ENCODE measurements around the gene EYS. TPM values are rescaled to one million over a fixed set of nuclear protein-coding genes. Genes with fewer than 3 reads are reported as not detected.

The EYS gene
- total and polyA plus RNA-seq, 4 donors: 0.08 to 0.63 (median 0.36) TPM

DNA sequence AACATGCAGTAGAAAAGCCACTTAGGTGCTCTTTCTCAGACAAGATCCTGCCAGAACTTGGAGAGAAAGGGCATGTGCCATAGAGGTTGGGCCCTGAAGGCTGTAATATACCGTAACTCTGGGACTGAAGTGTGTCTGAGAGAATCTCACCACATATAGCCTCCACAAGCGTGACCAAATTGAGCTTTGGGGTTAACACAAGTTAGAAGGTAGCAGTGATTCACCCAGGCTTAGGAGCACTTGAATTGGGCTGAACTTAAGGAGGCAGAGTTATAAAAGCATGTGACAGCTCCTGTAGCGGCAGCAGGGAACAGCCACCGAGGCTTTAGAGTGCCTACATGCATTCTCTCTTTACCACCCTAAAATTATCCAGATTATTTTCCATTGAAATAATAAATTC lies 1709.8 kb downstream of the EYS start:
- no peak overlapping the region for H3K27ac ChIP-seq (ENCODE audit: low read depth in 1 of 2, low read length in 2 of 2)
- no peak for DNase-seq (ENCODE audit: low spot score)
- H3K9me3 ChIP-seq (ENCODE audit: control insufficient read depth in 4 of 4, low read length in 3 of 4): no peaks in the 10 kb centered on the region
- peaks cover 0 to 3% (median 0%) of the 10 kb centered on the region in 4 donors for H3K27me3 ChIP-seq (ENCODE audit: control insufficient read depth in 4 of 4, insufficient read depth in 4 of 4, low read length in 3 of 4)
- no peak overlapping the region for H3K9ac ChIP-seq (ENCODE audit: low read depth in 1 of 2, low read length in 2 of 2)
- H3K36me3 ChIP-seq (ENCODE audit: control insufficient read depth in 4 of 4, insufficient read depth in 3 of 4, low read depth in 1 of 4, low read length in 3 of 4): no peaks in the 10 kb centered on the region
- WGBS: 87% methylated on average over 4 of the region's 4 CpGs
- H3K4me1 ChIP-seq (ENCODE audit: control insufficient read depth in 4 of 4, insufficient read depth in 4 of 4, low read length in 3 of 4): no peaks in the 10 kb centered on the region
- no peak overlapping the region for H3K4me3 ChIP-seq (ENCODE audit: low read depth in 1 of 3, low read length in 3 of 3)
- TF ChIP-seq, protein P1, sequence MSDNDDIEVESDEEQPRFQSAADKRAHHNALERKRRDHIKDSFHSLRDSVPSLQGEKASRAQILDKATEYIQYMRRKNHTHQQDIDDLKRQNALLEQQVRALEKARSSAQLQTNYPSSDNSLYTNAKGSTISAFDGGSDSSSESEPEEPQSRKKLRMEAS (IDR thresholded peaks at IDR 0.05): no peak
- TF ChIP-seq GABPA (IDR thresholded peaks at IDR 0.05 in 1 of 2, conservative IDR thresholded peaks at IDR 0.05 in 1 of 2) (no peak), TAF1 (conservative IDR thresholded peaks at IDR 0.05) (no peak), JUND (IDR thresholded peaks at IDR 0.05) (no peak), EGR1 (IDR thresholded peaks at IDR 0.05; ENCODE audit: low read depth in 2 of 2) (no peak), FOXA2 (IDR thresholded peaks at IDR 0.05) (no peak), SP1 (IDR thresholded peaks at IDR 0.05) (no peak), NR2F2 (IDR thresholded peaks at IDR 0.05) (no peak), FOXA1 (IDR thresholded peaks at IDR 0.05) (no peak)
- TF ChIP-seq, protein P2, sequence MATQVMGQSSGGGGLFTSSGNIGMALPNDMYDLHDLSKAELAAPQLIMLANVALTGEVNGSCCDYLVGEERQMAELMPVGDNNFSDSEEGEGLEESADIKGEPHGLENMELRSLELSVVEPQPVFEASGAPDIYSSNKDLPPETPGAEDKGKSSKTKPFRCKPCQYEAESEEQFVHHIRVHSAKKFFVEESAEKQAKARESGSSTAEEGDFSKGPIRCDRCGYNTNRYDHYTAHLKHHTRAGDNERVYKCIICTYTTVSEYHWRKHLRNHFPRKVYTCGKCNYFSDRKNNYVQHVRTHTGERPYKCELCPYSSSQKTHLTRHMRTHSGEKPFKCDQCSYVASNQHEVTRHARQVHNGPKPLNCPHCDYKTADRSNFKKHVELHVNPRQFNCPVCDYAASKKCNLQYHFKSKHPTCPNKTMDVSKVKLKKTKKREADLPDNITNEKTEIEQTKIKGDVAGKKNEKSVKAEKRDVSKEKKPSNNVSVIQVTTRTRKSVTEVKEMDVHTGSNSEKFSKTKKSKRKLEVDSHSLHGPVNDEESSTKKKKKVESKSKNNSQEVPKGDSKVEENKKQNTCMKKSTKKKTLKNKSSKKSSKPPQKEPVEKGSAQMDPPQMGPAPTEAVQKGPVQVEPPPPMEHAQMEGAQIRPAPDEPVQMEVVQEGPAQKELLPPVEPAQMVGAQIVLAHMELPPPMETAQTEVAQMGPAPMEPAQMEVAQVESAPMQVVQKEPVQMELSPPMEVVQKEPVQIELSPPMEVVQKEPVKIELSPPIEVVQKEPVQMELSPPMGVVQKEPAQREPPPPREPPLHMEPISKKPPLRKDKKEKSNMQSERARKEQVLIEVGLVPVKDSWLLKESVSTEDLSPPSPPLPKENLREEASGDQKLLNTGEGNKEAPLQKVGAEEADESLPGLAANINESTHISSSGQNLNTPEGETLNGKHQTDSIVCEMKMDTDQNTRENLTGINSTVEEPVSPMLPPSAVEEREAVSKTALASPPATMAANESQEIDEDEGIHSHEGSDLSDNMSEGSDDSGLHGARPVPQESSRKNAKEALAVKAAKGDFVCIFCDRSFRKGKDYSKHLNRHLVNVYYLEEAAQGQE (IDR thresholded peaks at IDR 0.05): no peak
- TF ChIP-seq, protein P3, sequence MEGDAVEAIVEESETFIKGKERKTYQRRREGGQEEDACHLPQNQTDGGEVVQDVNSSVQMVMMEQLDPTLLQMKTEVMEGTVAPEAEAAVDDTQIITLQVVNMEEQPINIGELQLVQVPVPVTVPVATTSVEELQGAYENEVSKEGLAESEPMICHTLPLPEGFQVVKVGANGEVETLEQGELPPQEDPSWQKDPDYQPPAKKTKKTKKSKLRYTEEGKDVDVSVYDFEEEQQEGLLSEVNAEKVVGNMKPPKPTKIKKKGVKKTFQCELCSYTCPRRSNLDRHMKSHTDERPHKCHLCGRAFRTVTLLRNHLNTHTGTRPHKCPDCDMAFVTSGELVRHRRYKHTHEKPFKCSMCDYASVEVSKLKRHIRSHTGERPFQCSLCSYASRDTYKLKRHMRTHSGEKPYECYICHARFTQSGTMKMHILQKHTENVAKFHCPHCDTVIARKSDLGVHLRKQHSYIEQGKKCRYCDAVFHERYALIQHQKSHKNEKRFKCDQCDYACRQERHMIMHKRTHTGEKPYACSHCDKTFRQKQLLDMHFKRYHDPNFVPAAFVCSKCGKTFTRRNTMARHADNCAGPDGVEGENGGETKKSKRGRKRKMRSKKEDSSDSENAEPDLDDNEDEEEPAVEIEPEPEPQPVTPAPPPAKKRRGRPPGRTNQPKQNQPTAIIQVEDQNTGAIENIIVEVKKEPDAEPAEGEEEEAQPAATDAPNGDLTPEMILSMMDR (IDR thresholded peaks at IDR 0.05; ENCODE audit: low read depth, low read length, missing input control): no peak
- TF ChIP-seq, protein P4, sequence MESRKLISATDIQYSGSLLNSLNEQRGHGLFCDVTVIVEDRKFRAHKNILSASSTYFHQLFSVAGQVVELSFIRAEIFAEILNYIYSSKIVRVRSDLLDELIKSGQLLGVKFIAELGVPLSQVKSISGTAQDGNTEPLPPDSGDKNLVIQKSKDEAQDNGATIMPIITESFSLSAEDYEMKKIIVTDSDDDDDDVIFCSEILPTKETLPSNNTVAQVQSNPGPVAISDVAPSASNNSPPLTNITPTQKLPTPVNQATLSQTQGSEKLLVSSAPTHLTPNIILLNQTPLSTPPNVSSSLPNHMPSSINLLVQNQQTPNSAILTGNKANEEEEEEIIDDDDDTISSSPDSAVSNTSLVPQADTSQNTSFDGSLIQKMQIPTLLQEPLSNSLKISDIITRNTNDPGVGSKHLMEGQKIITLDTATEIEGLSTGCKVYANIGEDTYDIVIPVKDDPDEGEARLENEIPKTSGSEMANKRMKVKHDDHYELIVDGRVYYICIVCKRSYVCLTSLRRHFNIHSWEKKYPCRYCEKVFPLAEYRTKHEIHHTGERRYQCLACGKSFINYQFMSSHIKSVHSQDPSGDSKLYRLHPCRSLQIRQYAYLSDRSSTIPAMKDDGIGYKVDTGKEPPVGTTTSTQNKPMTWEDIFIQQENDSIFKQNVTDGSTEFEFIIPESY (IDR thresholded peaks at IDR 0.05): no peak

DNA sequence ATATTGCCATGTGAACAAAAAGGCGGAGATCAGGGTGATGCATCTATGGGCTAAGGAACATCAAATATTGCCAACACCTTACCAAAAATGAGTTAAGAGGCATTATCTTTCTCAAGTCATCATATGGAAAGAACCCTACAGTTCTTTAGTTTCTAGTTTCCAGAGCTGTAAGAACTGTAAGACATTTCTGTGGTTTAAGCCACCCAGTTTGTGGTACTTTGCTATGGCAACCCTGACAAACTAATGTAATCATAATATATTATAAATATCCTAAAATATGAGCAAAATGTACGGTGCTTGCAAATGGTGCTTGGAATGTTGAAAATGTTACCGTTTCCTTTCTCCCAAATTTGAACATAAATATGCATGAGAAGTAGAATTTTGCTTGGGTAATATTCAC lies 1721.8 kb downstream of the EYS start:
- Histone ChIP-seq H3K9ac (ENCODE audit: low read depth in 1 of 2, low read length in 2 of 2) (no peak overlapping the region), H3K27ac (ENCODE audit: low read depth in 1 of 2, low read length in 2 of 2) (no peak overlapping the region), H3K27me3 (ENCODE audit: control insufficient read depth in 4 of 4, insufficient read depth in 4 of 4, low read length in 3 of 4) (no peaks in the 10 kb centered on the region), H3K9me3 (ENCODE audit: control insufficient read depth in 4 of 4, low read length in 3 of 4) (no peaks in the 10 kb centered on the region), H3K4me3 (ENCODE audit: low read depth in 1 of 3, low read length in 3 of 3) (no peak overlapping the region), H3K36me3 (ENCODE audit: control insufficient read depth in 4 of 4, insufficient read depth in 3 of 4, low read depth in 1 of 4, low read length in 3 of 4) (no peaks in the 10 kb centered on the region), H3K4me1 (ENCODE audit: control insufficient read depth in 4 of 4, insufficient read depth in 4 of 4, low read length in 3 of 4) (no peaks in the 10 kb centered on the region)
- TF ChIP-seq, protein P1 (IDR thresholded peaks at IDR 0.05): no peak
- TF ChIP-seq YY1 (IDR thresholded peaks at IDR 0.05) (no peak), RAD21 (IDR thresholded peaks at IDR 0.05) (no peak), TAF1 (conservative IDR thresholded peaks at IDR 0.05) (no peak), HNF4G (IDR thresholded peaks at IDR 0.05) (no peak), GABPA (IDR thresholded peaks at IDR 0.05 in 1 of 2, conservative IDR thresholded peaks at IDR 0.05 in 1 of 2) (no peak)
- TF ChIP-seq, protein P4 (IDR thresholded peaks at IDR 0.05): no peak
- TF ChIP-seq, protein P2 (IDR thresholded peaks at IDR 0.05): no peak
- no peak for DNase-seq (ENCODE audit: low spot score)
- 88% methylated on average over 3 of the region's 3 CpGs for WGBS
